NB4 (cell line): Measurements from ENCODE around the gene TEKT2.

Experiments used
- DNase-seq: peaks from one replicate; pipeline ENCODE4 v3.0.0; 2010; ENCODE audit warnings: low read depth
- H3K4me3 ChIP-seq: one replicate; pipeline ENCODE4 v1.5.1; 2011; ENCODE audit warnings: mild to moderate bottlenecking, low read depth, low read length, moderate library complexity
- CTCF ChIP-seq: IDR thresholded peaks from one replicate; pipeline ENCODE4 v1.5.1; 2012; ENCODE audit warnings: low read depth, low read length
- MAX ChIP-seq: IDR thresholded peaks from 2 replicates; pipeline ENCODE4 v1.6.1; 2011; ENCODE audit warnings: low read depth, low read length
- MYC ChIP-seq: IDR thresholded peaks from 2 replicates; pipeline ENCODE4 v1.6.1; 2011; ENCODE audit warnings: low read depth, low read length
- POLR2A ChIP-seq: IDR thresholded peaks from 2 replicates; pipeline ENCODE4 v1.6.1; 2011; ENCODE audit warnings: mild to moderate bottlenecking; ENCODE audit not compliant: insufficient read length; ENCODE audit errors: extremely low read depth

The TEKT2 gene

DNA sequence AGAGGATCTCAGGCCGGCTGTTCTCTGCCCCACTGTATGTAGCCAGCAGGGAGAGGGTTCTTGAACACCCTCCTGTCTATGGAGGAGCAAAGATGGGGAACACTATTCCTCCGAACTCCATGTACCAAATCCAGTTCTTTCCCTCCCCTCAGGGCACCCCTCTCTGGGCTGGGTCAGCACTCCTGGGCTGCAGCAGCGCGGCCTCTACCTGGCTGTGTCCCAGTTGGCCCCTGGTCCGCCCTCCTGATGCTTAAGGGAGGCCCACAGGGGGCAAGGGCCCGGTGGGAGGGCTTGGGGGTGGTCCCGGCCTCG lies 4.3 kb downstream of the TEKT2 start:
- no peak for DNase-seq
- H3K4me3 ChIP-seq, result peak overlapping the region; percentile 85

GRCh38 chr1:36088577-36089392 lies 4.9 kb downstream of the TEKT2 start, which contains the start of gene ADPRS:
TSS of gene ADPRS (plus strand) at chr1:36088892. CDS start at chr1:36088905, 13 bp downstream.
- DNase-seq, result peak; percentile 92
- H3K4me3 ChIP-seq, result peak within 1 kb of the TSS; percentile 85
- TF ChIP-seq MYC (peak; percentile 81), POLR2A (peak; percentile 82), MAX (peak; percentile 80), CTCF (peak; percentile 77)

More for the DNA sequence above, 4.3 kb downstream of the TEKT2 start:
- no peak for TF ChIP-seq POLR2A
- no peak for TF ChIP-seq CTCF
- TF ChIP-seq MYC, result no peak
- no peak for TF ChIP-seq MAX

- TF ChIP-seq POLR2A (no peak), MYC (no peak), MAX (no peak), CTCF (no peak)
- peak overlapping the region; percentile 85 for H3K4me3 ChIP-seq
- peak; percentile 26 for DNase-seq
Observed at GRCh38 chr1:36089393-36090121, 5.7 kb downstream of the TEKT2 start.

DNA sequence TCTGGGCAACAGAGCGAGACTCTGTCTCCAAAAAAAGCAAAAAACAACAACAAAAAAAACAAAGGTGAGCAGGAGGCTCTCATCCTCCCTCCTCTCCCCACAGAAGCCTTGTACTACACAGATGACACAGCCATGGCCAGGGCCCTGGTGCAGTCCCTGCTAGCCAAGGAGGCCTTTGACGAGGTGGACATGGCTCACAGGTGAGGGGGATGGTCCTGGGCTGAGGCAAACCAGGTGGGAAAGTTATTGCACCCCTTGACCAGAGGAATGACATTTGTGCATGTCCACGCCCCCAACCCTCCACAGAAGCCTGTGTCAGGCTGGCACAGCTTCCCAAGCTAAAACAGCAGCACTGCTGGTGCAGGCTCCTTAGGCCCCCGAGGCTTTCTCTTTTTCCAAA lies 7.2 kb downstream of the TEKT2 start:
- no peak overlapping the region for H3K4me3 ChIP-seq
- TF ChIP-seq CTCF, result no peak
- TF ChIP-seq MAX, result no peak
- no peak for TF ChIP-seq POLR2A
- no peak for DNase-seq

- no peak for TF ChIP-seq MAX
- no peak for TF ChIP-seq POLR2A
- TF ChIP-seq CTCF, result no peak
- no peak for TF ChIP-seq MYC
- no peak overlapping the region for H3K4me3 ChIP-seq
- DNase-seq, result no peak
Observed at GRCh38 chr1:36091698-36092097, 7.8 kb downstream of the TEKT2 start.
